Stimulated activated CD8-positive, alpha-beta memory T cell treated with anti-CD3 and anti-CD28 coated beads, Interleukin-4, amount 100 ng/mL, for 24 hours (primary cell): ENCODE measurements around the gene CALB2.

Experiments
- DNase-seq: peaks from one replicate; pipeline ENCODE4 v3.0.0-alpha.2; 2020; ENCODE audit warnings: low read depth

The CALB2 gene

GRCh38 chr16:71389330-71389729, 30.8 kb downstream of the CALB2 start:
- no peak for DNase-seq

DNA sequence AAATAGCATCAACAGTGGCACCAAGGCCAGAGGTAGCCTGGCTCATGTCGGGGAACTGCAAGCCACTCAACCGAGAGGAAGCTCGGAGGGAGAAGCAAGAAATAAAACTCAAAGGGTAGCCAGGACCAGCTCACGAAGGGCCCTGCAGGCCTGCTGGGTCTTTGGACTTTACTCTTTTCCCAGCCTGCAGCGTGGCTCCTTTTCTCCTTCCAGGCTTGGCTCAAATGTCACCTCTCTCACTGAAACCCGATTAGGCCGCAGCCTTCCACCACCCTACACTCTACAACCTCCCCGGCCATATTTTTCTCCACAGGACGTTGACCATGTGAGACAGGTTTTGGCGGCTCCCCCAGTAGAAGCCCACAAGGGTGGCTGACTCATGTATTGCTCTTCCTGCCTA, 38.1 kb downstream of the CALB2 start:
- no peak for DNase-seq

DNA sequence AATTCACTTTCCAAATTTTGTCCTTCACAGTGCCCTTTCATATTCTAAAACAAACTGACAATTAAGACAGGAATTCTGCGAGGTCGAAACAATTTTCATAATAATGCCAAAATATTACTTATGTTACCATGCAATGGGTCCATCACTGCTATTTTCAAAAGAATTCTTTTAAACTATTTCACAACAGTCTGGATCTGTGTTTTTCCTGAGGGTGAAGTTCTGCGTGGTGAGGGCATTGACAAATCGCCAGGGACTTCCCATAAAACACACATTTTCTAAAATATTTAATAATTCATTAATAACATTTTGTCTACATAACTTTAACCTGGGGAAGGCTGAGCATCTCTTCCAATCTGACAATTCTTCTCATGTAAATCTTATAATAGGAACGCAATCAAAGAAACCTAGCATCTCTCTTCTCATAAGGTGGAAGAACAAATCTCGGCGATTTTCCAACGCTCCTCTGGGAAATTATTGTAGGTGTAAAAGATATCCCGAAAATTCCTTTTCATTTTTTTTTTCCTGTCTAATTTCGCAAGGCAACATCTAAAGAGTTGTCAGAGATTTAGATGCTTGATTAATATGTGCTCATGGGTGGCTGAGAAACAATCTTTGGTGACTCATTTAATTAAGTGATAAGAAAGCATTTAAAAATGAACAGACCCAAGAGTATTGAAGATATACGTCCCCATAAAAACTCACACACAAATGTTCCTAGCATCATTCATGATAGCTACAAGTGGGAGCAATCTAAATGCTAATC, 41.5 kb downstream of the CALB2 start:
- DNase-seq: no peak

GRCh38 chr16:71402007-71402406, 43.5 kb downstream of the CALB2 start:
- DNase-seq: no peak

- no peak for DNase-seq
Measured at GRCh38 chr16:71402674-71403073, 44.2 kb downstream of the CALB2 start.

DNA sequence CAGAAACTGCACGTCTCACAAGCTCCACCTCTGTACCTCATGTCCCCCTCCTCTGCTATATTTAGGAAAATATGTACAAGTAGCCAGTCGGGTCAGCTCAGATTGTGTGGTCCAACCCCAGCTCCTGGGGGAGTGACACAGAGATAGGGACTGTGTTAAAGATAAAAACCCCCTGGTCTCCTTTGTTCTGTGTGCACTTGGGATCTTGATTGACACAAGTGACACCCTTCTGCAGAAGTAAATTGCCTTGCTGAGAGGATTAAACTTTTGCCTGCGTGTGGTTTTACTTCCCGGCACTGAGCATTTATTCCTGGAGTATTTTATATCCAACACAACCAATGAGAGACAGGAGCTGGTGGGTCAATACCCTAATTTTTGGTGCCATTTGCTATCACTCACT, 45.8 kb downstream of the CALB2 start:
- no peak for DNase-seq

DNA sequence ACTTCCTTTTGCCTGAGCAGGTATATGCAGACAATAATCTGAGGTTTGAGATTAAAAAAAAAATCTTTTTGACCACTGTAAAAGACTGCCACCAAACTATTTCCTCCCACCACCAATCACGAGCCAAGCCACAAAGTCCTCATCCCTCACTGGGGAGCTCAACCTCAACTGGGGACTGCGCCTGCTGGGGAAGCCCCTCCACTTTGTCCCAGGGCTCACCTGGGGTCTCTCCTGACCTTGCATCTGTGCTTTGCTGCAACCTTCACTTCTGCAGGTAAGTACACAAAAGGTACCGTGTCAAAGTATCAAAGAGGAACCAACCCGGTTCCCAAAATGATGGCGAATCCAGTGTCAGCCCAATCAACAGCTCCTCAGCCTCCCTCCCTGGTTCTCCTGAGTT, 47.8 kb downstream of the CALB2 start:
- no peak for DNase-seq

GRCh38 chr16:71406724-71407123, 48.2 kb downstream of the CALB2 start:
- no peak for DNase-seq

DNA sequence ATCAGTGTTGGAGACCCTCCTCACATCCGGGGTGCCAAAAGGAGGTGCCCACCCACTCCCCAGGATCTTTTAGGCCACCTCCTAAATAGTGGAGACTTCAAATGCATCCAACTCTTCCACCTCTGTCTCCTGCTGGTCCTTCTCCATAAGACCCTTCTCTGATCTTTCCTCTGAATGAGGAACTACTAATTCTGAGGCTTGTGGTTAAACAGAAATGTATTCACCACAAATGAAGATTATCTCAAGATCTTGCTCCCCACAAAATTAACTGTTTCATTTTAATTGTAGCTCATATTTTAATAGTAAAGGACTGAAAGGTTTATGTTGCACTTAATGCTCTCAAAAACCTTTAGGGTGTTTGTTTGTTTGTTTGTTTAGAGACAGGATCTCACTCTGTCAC, 49.2 kb downstream of the CALB2 start:
- DNase-seq: no peak

DNA sequence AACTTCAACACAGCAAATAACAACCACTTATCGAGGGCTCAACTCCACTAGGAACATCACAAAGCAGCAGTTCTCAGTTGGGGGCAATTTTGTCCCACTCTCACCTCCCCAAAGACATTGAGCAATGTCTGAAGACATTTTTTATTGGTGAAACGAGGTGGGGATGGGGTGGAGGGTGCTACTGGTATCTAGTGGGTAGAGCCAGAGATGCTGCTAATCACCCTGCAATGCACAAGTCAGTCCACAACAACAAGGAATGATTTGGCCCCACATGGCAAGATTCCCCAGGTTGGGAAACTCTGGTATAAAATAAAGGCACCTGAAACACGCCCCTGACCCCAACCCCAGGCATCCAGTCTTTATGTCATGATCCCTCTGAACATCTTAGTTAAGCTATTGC, 50.0 kb downstream of the CALB2 start:
- DNase-seq: no peak

DNA sequence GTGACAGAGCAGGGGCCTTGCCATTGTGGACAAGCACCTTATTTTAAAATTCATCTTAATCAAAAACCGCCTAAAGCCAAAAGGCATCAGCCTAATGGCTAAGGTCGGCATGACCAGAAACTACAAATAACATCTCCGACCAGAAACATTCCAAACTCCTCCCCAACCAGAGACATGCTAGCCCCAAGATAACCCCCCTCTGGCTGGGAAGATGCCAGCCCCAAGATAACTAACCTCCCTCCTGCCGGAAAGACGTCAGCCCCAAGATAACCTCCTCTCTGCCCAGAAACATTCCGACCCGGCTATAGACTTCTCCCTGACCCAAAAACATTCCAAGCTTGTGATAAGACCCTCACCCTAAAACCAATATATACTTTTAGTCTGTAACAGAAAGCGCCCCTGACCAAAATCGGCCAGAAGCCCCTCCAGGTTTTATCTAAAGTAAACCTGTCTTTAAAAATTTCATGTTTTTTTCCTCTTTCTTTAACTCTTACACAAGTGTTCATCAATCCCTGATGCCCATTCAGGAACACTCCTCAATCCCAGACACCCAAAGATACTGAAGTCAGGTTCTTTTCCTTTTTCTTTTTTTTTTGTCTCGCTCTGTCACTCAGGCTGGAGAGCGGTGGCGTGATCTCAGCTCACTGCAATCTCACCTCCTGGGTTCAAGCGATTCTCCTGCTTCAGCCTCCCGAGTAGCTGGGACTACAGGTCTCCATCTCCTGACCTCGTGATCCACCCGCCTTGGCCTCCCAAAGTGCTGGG, 50.7 kb downstream of the CALB2 start:
- no peak for DNase-seq

DNA sequence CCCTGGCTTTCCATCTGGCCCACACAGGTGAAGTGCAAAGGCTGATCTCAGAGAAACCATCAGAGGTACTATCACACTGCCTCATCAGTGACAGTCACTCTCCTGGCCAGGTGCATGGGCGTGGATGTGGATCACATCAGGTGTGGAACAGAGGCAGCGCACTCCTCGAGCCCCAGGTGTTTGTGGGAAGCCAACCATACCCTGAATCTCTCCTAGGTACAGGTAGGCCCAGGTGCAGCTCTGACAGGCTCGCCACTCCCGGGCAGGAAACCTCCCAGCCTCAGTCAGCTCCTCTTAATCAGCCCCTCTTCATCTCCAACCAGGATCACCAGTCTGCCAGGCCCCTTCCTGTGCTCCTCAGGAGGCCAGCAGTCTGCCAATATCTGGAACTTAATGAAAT, 51.6 kb downstream of the CALB2 start:
- no peak for DNase-seq

- peak; percentile 37 for DNase-seq
Measured at GRCh38 chr16:71412270-71413160, 54.0 kb downstream of the CALB2 start.

DNA sequence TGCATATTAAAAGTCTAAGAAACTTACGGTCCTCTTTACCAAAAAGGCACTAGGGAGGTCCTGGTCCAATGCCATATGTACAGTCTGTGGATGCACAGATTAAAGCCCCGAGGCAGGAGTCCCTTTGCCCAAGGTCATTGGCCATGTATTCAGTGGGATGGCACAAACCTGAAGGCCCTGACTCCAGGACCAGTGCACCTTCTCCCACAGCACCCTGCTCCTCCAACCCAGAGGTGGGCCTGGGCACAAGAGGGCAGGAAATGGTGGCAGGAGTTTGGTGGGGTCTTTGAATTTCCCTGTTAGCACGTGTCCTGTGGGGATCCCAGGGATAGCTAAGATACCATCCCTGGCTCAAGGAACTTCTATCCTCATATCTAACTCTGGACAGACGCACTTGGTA, 54.8 kb downstream of the CALB2 start:
- DNase-seq: no peak

GRCh38 chr16:71414038-71414437, 55.5 kb downstream of the CALB2 start:
- no peak for DNase-seq

DNA sequence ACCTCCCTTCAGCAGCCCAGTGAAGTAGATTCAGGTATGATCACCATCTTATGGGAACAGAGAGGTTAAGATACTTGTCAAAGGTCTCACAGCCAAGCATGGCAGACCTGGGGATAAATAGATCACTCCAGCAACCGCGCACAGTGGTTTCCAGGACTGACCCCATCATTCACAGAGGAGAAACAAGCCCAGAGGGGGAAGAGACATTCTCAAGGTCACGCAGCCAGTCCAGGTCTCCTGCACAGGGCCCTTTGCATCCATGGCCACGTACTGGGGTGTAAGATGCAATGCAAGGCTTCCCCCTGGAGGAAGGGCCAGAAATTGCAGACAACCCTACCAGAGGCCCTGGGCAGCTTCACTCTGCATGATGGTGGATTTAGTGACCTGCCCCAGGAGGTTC, 63.4 kb downstream of the CALB2 start:
- DNase-seq: no peak

GRCh38 chr16:71423016-71423415, 64.5 kb downstream of the CALB2 start:
- no peak for DNase-seq

GRCh38 chr16:71423865-71424264, 65.3 kb downstream of the CALB2 start:
- DNase-seq: no peak

GRCh38 chr16:71424626-71425025, 66.1 kb downstream of the CALB2 start:
- no peak for DNase-seq

DNA sequence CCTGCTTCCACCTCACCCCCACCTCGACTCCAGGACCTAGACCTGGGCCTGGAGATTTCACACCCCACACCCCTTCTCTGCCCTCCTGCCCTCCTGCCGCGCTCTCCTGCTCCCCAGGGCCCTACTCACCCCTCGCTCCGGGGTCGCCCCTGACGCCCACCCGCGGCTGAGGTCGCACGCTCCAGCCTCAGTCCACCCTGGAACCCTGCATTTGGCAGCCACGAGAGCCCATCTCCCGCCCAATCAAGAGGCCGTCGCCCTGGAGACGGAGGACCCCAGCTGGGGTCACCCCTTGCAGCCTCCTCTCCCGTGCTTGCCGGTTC, 67.2 kb downstream of the CALB2 start:
- DNase-seq: no peak

GRCh38 chr16:71426069-71426879, 67.8 kb downstream of the CALB2 start:
- peak; percentile 11 for DNase-seq
